Epithelial cell of esophagus (primary cell): ENCODE results near the gene USP13.

ENCODE experiments used
- DNase-seq: peaks from one replicate; pipeline ENCODE4 v3.0.0; 2010; ENCODE audit warnings: low read depth
- H3K4me3 ChIP-seq: 2 replicates; pipeline ENCODE4 v1.5.1; 2011; ENCODE audit warnings: mild to moderate bottlenecking, low read length, control low read depth
- TF ChIP-seq, protein P1 (sequence below): IDR thresholded peaks from 2 replicates; pipeline ENCODE4 v1.5.1; 2011; ENCODE audit warnings: low read depth, mild to moderate bottlenecking, low read length, control low read depth, inconsistent platforms; ENCODE audit not compliant: insufficient read depth; ENCODE audit errors: missing control alignments

USP13 gene

DNA sequence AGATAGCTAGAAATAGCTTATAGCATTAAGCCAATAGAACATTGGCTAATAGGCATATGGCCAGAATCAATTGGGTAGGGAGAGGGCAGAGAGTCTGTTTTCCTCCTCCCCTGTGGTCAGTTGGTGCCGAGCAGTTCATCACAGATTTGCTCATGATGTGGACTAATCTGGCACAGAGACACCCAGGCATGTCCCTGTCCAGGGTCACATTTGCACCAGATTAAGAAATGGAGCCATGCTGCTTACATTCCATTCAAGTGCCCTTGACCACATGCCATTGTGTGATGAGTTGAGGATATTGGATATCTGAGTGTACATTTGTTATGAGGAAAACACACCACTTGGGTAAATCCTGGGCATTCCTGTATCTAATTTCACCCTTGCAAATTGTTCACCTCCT is 53.4 kb downstream of the USP13 start:
- H3K4me3 ChIP-seq = no peak overlapping the region
- no peak for DNase-seq
- TF ChIP-seq, protein P1, sequence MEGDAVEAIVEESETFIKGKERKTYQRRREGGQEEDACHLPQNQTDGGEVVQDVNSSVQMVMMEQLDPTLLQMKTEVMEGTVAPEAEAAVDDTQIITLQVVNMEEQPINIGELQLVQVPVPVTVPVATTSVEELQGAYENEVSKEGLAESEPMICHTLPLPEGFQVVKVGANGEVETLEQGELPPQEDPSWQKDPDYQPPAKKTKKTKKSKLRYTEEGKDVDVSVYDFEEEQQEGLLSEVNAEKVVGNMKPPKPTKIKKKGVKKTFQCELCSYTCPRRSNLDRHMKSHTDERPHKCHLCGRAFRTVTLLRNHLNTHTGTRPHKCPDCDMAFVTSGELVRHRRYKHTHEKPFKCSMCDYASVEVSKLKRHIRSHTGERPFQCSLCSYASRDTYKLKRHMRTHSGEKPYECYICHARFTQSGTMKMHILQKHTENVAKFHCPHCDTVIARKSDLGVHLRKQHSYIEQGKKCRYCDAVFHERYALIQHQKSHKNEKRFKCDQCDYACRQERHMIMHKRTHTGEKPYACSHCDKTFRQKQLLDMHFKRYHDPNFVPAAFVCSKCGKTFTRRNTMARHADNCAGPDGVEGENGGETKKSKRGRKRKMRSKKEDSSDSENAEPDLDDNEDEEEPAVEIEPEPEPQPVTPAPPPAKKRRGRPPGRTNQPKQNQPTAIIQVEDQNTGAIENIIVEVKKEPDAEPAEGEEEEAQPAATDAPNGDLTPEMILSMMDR = no peak

GRCh38 chr3:179710079-179710478 is 57.2 kb downstream of the USP13 start:
- no peak for DNase-seq
- no peak overlapping the region for H3K4me3 ChIP-seq
- TF ChIP-seq, protein P1 = no peak

DNA sequence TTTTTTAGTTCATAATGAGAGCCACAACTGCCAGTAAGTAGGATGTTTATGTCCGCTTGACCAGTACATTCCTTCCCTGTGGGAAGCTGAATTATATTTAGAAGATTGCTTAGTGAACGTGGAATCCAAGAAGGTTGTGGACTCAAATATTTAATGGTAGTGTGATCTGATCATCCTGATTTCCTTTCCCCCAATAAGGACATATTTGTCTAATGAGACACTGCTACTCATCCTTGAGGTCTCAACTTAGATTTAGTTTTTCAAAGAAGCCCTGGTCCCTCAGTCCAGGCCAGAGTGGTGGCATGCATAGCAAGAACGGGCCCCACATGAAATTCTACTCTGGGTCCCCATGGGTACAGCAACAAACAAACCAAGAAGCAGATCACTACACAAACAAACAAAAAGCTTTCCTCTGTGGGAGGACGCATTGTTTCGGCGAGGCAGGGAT is 60.8 kb downstream of the USP13 start:
- DNase-seq = no peak
- TF ChIP-seq, protein P1 = no peak
- no peak overlapping the region for H3K4me3 ChIP-seq

GRCh38 chr3:179715582-179715981 is 62.7 kb downstream of the USP13 start:
- H3K4me3 ChIP-seq = no peak overlapping the region
- DNase-seq = no peak
- TF ChIP-seq, protein P1 = no peak

- DNase-seq = no peak
- H3K4me3 ChIP-seq = no peak overlapping the region
- TF ChIP-seq, protein P1 = no peak
Measured at GRCh38 chr3:179716226-179716625, 63.4 kb downstream of the USP13 start.

DNA sequence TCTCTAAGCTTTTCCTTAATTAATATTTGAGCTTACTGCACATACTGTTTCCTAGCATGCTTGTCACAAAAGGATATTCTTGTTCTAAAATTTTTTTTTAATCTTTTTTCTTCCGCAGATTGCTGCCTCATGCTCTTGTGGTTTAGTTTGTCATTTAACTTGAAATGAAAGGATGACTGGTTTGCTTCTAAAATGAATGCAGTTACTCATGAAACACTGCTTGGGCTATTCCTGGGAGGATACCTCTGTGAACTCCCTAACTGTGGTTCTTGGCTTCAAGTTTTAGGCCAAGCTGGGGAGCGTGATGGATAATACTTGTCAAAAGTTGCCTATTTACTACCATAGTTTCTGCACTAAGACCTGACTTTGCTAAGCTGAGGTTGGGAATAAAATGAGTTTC is 64.0 kb downstream of the USP13 start:
- no peak for DNase-seq
- TF ChIP-seq, protein P1 = no peak
- no peak overlapping the region for H3K4me3 ChIP-seq

DNA sequence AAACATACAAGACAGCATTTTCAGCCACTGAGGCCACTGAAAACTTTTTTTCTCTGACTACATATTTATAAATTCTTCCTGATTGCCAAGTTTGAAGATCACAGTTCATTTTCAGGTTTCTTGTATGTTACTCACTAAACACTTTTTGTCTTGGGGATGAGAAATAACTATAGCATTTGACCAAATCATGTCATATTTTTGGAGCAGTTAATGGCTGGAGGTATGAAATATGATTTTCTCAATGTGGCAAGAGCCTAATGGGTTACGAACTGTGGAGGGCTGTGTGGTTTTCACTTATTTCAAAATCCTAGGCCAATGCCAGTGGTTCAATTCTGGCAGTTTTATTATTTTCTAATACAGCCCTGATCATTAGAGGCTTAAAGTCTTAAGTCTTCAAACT is 64.4 kb downstream of the USP13 start:
- H3K4me3 ChIP-seq = no peak overlapping the region
- DNase-seq = no peak
- TF ChIP-seq, protein P1 = no peak
